IMR-90 (cell line): ENCODE results near the gene PKNOX1. TPM values are rescaled to one million over a fixed set of nuclear protein-coding genes. Genes with fewer than 3 reads are reported as not detected.
A peak's percentile ranks its signal among the peaks of the same experiment; 100 is the strongest.

ENCODE experiments used
- ATAC-seq: fragments of 200-7000 bp; cut with Tn5 transposase; 2 replicates; pipeline ENCODE4 v1.9.1; 2020; ENCODE audit warnings: low read depth, mild to moderate bottlenecking, moderate library complexity
- BruUV-seq: library from RNA; stranded (reverse); fragments of 400-500 nt; replicated peaks from 2 replicates; lab custom pipeline; 2021; lab: Mats Ljungman, UMichigan
- CTCF ChIA-PET: fragments of 300-600 bp; formaldehyde crosslinking; extraction: SDS; loops from one replicate; lab custom pipeline; 2021; ENCODE audit warnings: antibody characterized with exemption; lab: Yijun Ruan, JAX
- POLR2A ChIA-PET: fragments of 300-600 bp; sonication (Branson Sonifier 250); formaldehyde crosslinking; loops from one replicate; lab custom pipeline; 2022; ENCODE audit warnings: antibody characterized with exemption; ENCODE audit not compliant: unreplicated experiment; lab: Charles Lee
- DNase-seq: peaks from one replicate; pipeline ENCODE4 v3.0.0; 2013
- H2AFZ ChIP-seq: replicated peaks from 2 replicates; pipeline ENCODE3; 2013; ENCODE audit warnings: low read length, mild to moderate bottlenecking; ENCODE audit not compliant: poor library complexity
- H2AK5ac ChIP-seq: 2 replicates; pipeline ENCODE4 v1.6.1; 2013; ENCODE audit warnings: low read depth, low read length, inconsistent platforms
- H2AK9ac ChIP-seq: replicated peaks from 2 replicates; pipeline ENCODE3; 2013; ENCODE audit warnings: mild to moderate bottlenecking, low read depth, low read length, moderate library complexity; ENCODE audit not compliant: poor library complexity
- H2BK120ac ChIP-seq: 2 replicates; pipeline ENCODE4 v1.6.1; 2013; ENCODE audit warnings: low read depth, low read length, inconsistent platforms
- H2BK15ac ChIP-seq: 3 replicates; pipeline ENCODE4 v1.6.1; 2013; ENCODE audit warnings: low read depth, low read length, inconsistent platforms
- H2BK20ac ChIP-seq: 2 replicates; pipeline ENCODE4 v1.6.1; 2013; ENCODE audit warnings: low read depth, mild to moderate bottlenecking, inconsistent platforms, low read length, moderate library complexity
- H2BK5ac ChIP-seq: 2 replicates; pipeline ENCODE4 v1.6.1; 2013; ENCODE audit warnings: mild to moderate bottlenecking, low read depth, low read length, inconsistent platforms; ENCODE audit not compliant: poor library complexity, severe bottlenecking
- H3K14ac ChIP-seq: replicated peaks from 2 replicates; pipeline ENCODE4 v1.6.1; 2013; ENCODE audit warnings: low read depth, low read length, inconsistent platforms
- H3K18ac ChIP-seq: 2 replicates; pipeline ENCODE4 v1.6.1; 2013; ENCODE audit warnings: low read depth, low read length, control low read depth
- H3K23ac ChIP-seq: 2 replicates; pipeline ENCODE4 v1.6.1; 2013; ENCODE audit warnings: low read depth, low read length, inconsistent platforms
- H3K27ac ChIP-seq: 2 replicates; pipeline ENCODE4 v1.5.1; 2013; ENCODE audit warnings: mild to moderate bottlenecking, control low read depth, low read length; ENCODE audit not compliant: insufficient read depth
- H3K27me3 ChIP-seq: 2 replicates; pipeline ENCODE4 v1.6.1; 2013; ENCODE audit warnings: low read length; ENCODE audit not compliant: control insufficient read depth, insufficient read depth
- H3K36me3 ChIP-seq: 2 replicates; pipeline ENCODE4 v1.6.1; 2013; ENCODE audit warnings: low read length, mixed read lengths; ENCODE audit not compliant: control insufficient read depth, insufficient read depth
- H3K4ac ChIP-seq: 2 replicates; pipeline ENCODE4 v1.6.1; 2013; ENCODE audit warnings: low read depth, low read length, inconsistent platforms
- H3K4me1 ChIP-seq: 2 replicates; pipeline ENCODE4 v1.6.1; 2013; ENCODE audit warnings: low read length, mixed read lengths; ENCODE audit not compliant: control insufficient read depth, insufficient read depth
- H3K4me2 ChIP-seq: 2 replicates; pipeline ENCODE4 v1.6.1; 2013; ENCODE audit warnings: low read depth, mild to moderate bottlenecking, control low read depth, low read length, moderate library complexity
- H3K4me3 ChIP-seq: 2 replicates; pipeline ENCODE4 v1.5.1; 2013; ENCODE audit warnings: low read depth, mild to moderate bottlenecking, control low read depth, low read length, moderate library complexity; ENCODE audit not compliant: insufficient read depth
- H3K56ac ChIP-seq: 2 replicates; pipeline ENCODE4 v1.6.1; 2013; ENCODE audit warnings: low read length, inconsistent platforms; ENCODE audit not compliant: insufficient read depth; ENCODE audit errors: extremely low read depth
- H3K79me1 ChIP-seq, 2 experiments: 2 replicates each; pipeline ENCODE4 v1.6.1; 2013; ENCODE audit warnings: low read length in 2 of 2, inconsistent platforms in 1 of 2, low read depth in 1 of 2
- H3K9ac ChIP-seq: 2 replicates; pipeline ENCODE4 v1.6.1; 2013; ENCODE audit warnings: low read depth, low read length, control low read depth
- H3K9me1 ChIP-seq: 2 replicates; pipeline ENCODE4 v1.6.1; 2013; ENCODE audit warnings: low read length, inconsistent platforms; ENCODE audit not compliant: insufficient read depth
- H3K9me3 ChIP-seq: 2 replicates; pipeline ENCODE4 v1.6.1; 2013; ENCODE audit warnings: low read length; ENCODE audit not compliant: control insufficient read depth, insufficient read depth
- H4K20me1 ChIP-seq: 2 replicates; pipeline ENCODE4 v1.6.1; 2013; ENCODE audit warnings: low read length, inconsistent platforms; ENCODE audit not compliant: insufficient read depth
- H4K5ac ChIP-seq: 2 replicates; pipeline ENCODE4 v1.6.1; 2013; ENCODE audit warnings: mild to moderate bottlenecking, low read depth, low read length, control low read depth
- H4K8ac ChIP-seq, 2 experiments: 2 replicates each; pipeline ENCODE4 v1.6.1; 2013; ENCODE audit warnings: low read depth in 2 of 2, low read length in 2 of 2, control low read depth in 1 of 2, inconsistent platforms in 1 of 2
- H4K91ac ChIP-seq: 2 replicates; pipeline ENCODE4 v1.6.1; 2013; ENCODE audit warnings: low read depth, low read length, inconsistent platforms; ENCODE audit not compliant: insufficient read depth
- CHD1 ChIP-seq: IDR thresholded peaks from 2 replicates; pipeline ENCODE4 v1.6.1; 2012; ENCODE audit warnings: low read depth, low read length, improper control_type of control experiment
- CTCF ChIP-seq: conservative IDR thresholded peaks from 2 replicates; pipeline ENCODE4 v1.5.1; 2012; ENCODE audit warnings: mild to moderate bottlenecking, low read depth, low read length, improper control_type of control experiment
- FOS ChIP-seq: fragments of 150-350 bp; IDR thresholded peaks from 2 replicates; pipeline ENCODE4 v1.6.1; 2016; ENCODE audit warnings: low read depth, low read length
- MAFK ChIP-seq: IDR thresholded peaks from 2 replicates; pipeline ENCODE4 v1.6.1; 2012; ENCODE audit warnings: low read depth, low read length, improper control_type of control experiment
- MXI1 ChIP-seq: IDR thresholded peaks from 2 replicates; pipeline ENCODE4 v1.6.1; 2012; ENCODE audit warnings: low read depth, mild to moderate bottlenecking, low read length, moderate library complexity, borderline replicate concordance
- NFE2L2 ChIP-seq: fragments of 150-350 bp; IDR thresholded peaks from 2 replicates; pipeline ENCODE4 v1.6.1; 2016; ENCODE audit warnings: low read depth, mild to moderate bottlenecking, low read length
- RAD21 ChIP-seq: IDR thresholded peaks from 2 replicates; pipeline ENCODE4 v1.6.1; 2012; ENCODE audit warnings: low read length, improper control_type of control experiment
- RCOR1 ChIP-seq: IDR thresholded peaks from 2 replicates; pipeline ENCODE4 v1.6.1; 2012; ENCODE audit warnings: mild to moderate bottlenecking, low read length, improper control_type of control experiment; ENCODE audit not compliant: insufficient replicate concordance
- WGBS, 2 experiments: methylation state at CpG; one replicate each; pipeline versions ENCODE4 v1.1.5 to v1.1.7; 2013; ENCODE audit warnings: missing lambda C conversion rate in 2 of 2; ENCODE audit not compliant: insufficient read length in 1 of 2; ENCODE audit errors: extremely low coverage in 2 of 2; 5-methylcytosine and 5-hydroxymethylcytosine counted together
- dilution Hi-C: fragments of 300-500 bp; cut with HindIII; formaldehyde crosslinking; loops from one replicate; pipeline ENCODE4 v1.14.3; 2018; ENCODE audit warnings: low sequenced_read_pairs; ENCODE audit not compliant: unreplicated experiment
- in situ Hi-C: fragments of 300-500 bp; cut with MboI; formaldehyde crosslinking; loops from 3 replicates; pipeline ENCODE4 v1.14.3; 2019; ENCODE audit warnings: low sequenced_read_pairs, inconsistent platforms, mixed read lengths
- intact Hi-C: fragments of 100-400 bp; cut with micrococcal nuclease; formaldehyde crosslinking; loops from 2 replicates; pipeline ENCODE4 v1.10.0; 2022
- polyA plus RNA-seq, 3 experiments: library from polyadenylated mRNA; depleted of rRNA; stranded (reverse); fragments of >200 nt; gene quantifications; 2 replicates each; pipeline ENCODE4 v1.2.3, GENCODE V29; 2012; ENCODE audit warnings: low replicate concordance in 1 of 3
- total RNA-seq: library from RNA; depleted of rRNA; stranded (reverse); fragments of >200 nt; gene quantifications from 2 replicates; pipeline ENCODE4 v1.2.3, GENCODE V29; 2012
- TF ChIP-seq, protein P1 (sequence below): fragments of 150-350 bp; IDR thresholded peaks from 2 replicates; pipeline ENCODE4 v1.6.1; 2017; ENCODE audit warnings: mild to moderate bottlenecking, antibody characterized with exemption, low read length, low read depth
- TF ChIP-seq, protein P2 (sequence below): fragments of 150-350 bp; IDR thresholded peaks from 2 replicates; pipeline ENCODE4 v1.6.1; 2016; ENCODE audit warnings: low read depth, mild to moderate bottlenecking, low read length, moderate library complexity, borderline replicate concordance

The PKNOX1 gene
- total and polyA plus RNA-seq, 2 of the 4 experiments (the other 2 are of a cell fraction): 35.0 to 61.0 TPM

- H3K27me3 ChIP-seq: no peaks in the 10 kb centered on the region
- no peak overlapping the region for H3K18ac ChIP-seq
- H2BK15ac ChIP-seq: no peak overlapping the region
- intact Hi-C loops (no loop called here), in situ Hi-C loops (no loop called here), dilution Hi-C loops (no loop called here)
- no peak overlapping the region for H3K4me3 ChIP-seq
- H3K79me1 ChIP-seq: peaks cover 32 to 75% of the 10 kb centered on the region in 2 experiments
- H2BK120ac ChIP-seq: no peak overlapping the region
- no peak overlapping the region for H3K4me2 ChIP-seq
- H3K14ac ChIP-seq: no peak overlapping the region
- H3K4me1 ChIP-seq: peaks cover 17% of the 10 kb centered on the region
- DNase-seq: no peak
- no peak overlapping the region for H4K91ac ChIP-seq
- no peak overlapping the region for H3K23ac ChIP-seq
- peaks cover 2% of the 10 kb centered on the region; the same call in 1 of the 2 replicates for H3K36me3 ChIP-seq
- no peaks in the 10 kb centered on the region for H3K9me3 ChIP-seq
- CTCF ChIA-PET: no interaction called here
- peaks cover 11% of the 10 kb centered on the region; the same call in 1 of the 2 replicates for H4K20me1 ChIP-seq
- H2AK9ac ChIP-seq: no peak overlapping the region
- POLR2A ChIA-PET: no interaction called here
- H2BK5ac ChIP-seq: peak overlapping the region; percentile 85
- no peak overlapping the region for H4K5ac ChIP-seq
- H3K9me1 ChIP-seq: peaks cover 20% of the 10 kb centered on the region
- no peak overlapping the region for H3K27ac ChIP-seq
- peak overlapping the region in 1 of 2 experiments; percentile 42; a peak in 1 of 4 replicates for H4K8ac ChIP-seq
- WGBS, 2 experiments: no CpG with 5 or more reads among the region's 5 CpGs
- TF ChIP-seq MXI1 (no peak), RCOR1 (no peak), FOS (no peak), RAD21 (no peak), CTCF (no peak), CHD1 (no peak), MAFK (no peak), NFE2L2 (no peak)
- TF ChIP-seq, protein P1, sequence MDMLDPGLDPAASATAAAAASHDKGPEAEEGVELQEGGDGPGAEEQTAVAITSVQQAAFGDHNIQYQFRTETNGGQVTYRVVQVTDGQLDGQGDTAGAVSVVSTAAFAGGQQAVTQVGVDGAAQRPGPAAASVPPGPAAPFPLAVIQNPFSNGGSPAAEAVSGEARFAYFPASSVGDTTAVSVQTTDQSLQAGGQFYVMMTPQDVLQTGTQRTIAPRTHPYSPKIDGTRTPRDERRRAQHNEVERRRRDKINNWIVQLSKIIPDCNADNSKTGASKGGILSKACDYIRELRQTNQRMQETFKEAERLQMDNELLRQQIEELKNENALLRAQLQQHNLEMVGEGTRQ: no peak
- TF ChIP-seq, protein P2, sequence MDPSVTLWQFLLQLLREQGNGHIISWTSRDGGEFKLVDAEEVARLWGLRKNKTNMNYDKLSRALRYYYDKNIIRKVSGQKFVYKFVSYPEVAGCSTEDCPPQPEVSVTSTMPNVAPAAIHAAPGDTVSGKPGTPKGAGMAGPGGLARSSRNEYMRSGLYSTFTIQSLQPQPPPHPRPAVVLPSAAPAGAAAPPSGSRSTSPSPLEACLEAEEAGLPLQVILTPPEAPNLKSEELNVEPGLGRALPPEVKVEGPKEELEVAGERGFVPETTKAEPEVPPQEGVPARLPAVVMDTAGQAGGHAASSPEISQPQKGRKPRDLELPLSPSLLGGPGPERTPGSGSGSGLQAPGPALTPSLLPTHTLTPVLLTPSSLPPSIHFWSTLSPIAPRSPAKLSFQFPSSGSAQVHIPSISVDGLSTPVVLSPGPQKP: no peak
- H2BK20ac ChIP-seq: no peak overlapping the region; the same call in 1 of the 2 replicates
- no TSS peak for BruUV-seq
- no peak for ATAC-seq
- peak overlapping the region; percentile 43; the same call in 1 of the 2 replicates for H2AK5ac ChIP-seq
- no peak overlapping the region for H3K56ac ChIP-seq
- H2AFZ ChIP-seq: no peak overlapping the region
- no peak overlapping the region for H3K9ac ChIP-seq
- H3K4ac ChIP-seq: peak overlapping the region; percentile 7; the same call in 1 of the 2 replicates
Measured at GRCh38 chr21:42983869-42984268, 9.5 kb downstream of the PKNOX1 start.
